GM21360 (cell line): ENCODE measurements around the gene TRMT112.

Source experiments
- ATAC-seq: cut with Tn5 transposase; IDR thresholded peaks from one replicate; pipeline ENCODE4 v1.9.1; 2021; ENCODE audit warnings: mild to moderate bottlenecking, moderate library complexity; ENCODE audit not compliant: unreplicated experiment

Gene TRMT112

GRCh38 chr11:64351136-64351631, 33.8 kb upstream of the TRMT112 start:
- ATAC-seq = no peak

DNA sequence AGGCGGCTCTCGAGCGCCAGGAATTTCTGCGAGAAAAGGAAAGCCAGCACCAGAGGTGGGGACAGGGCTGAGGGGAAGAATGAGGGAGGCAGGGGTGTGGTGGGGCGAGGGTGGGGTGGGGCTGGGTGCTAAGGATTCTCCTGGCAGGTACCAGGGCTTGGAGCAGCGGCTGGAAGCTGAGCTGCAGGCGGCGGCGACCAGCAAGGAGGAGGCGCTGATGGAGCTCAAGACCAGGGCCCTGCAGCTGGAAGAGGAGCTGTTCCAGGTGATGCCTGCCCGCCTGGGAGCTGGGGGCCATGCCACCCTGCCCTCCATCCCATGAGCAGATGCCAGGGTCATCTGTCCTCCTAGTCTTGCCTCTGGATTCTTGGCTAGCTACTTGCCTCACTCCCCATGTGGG, 32.0 kb upstream of the TRMT112 start:
- ATAC-seq = no peak

DNA sequence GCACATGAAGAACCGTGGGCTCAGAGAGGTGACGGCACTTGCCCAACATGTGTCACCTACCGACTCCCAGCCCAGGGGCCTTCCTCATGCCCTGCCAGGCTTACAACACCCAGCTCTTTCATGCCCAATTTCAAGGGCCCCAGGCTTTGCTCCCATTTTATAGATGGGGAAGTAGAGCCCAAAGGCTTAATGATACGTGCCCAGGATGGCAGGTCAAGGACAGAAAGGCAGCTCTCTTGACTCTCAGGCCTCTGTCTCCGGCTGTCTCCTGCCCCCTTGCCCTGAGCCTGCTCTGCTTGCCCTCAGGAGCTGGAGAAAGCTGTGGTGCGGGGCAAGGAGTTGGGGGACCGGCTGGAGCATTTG, 31.6 kb upstream of the TRMT112 start:
- ATAC-seq = no peak

DNA sequence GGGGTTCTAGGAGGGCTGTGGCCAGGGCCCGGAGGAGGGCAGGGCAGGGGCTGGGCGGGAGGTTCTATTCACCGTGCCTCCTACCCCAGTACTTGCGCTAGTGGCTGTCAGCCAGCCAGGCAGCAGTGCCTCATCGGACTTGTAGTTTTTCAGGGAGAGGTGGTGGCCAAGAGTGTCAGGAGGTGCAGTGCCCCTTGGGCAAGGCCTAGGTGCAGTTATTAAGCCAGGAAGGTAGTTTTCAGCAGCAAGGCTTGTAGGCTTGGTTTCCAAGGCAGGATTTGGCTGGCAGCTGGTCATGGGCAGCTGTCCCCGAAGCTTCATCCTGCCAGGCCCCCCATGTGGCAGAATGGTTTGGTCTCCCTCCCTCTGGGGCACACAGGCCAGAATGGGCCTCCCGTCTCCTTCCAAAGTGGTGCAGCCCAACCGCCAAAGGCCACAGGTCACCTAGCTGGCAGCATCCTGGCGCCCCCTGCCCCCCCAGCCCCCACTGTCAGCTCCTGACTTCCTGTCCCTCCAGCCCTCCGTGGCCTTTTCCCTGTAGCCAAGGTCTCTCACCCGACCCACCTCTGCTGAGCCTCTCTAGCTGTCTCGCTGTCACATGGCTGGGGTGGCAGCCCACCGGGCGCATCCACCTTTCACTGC, 31.1 kb upstream of the TRMT112 start:
- ATAC-seq = no peak

DNA sequence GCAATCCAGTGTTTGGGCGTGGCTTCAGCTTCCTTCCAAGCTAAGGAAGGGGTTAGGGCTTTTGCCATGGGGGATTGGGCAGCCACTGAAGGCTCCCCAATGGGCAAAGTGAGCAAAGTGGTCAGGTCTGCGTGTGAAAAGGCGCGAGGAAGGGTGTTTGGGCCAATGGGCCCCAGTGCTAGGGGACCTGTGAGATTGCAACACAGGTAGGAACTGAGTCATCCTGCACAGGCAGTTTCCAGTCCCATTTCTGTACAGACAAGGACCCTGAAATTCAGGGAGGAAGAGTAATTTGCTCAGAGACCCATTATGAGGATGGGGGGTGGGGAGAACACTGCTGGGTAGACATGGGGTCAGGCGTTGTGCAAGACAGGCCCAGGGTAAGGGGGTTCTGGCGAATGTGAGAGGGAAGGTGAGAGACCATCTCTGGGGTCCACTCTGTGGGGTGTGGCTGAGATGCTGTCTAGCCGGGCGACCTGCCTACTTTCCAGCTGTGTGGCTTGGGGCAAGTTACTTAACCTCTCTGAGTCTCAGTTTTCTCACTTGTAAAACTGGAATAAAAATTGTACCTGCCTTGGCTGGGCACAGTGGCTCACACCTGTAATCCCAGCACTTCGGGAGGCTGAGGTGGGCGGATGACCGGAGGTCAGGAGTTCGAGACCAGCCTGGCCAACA, 30.0 kb upstream of the TRMT112 start:
- ATAC-seq = no peak

DNA sequence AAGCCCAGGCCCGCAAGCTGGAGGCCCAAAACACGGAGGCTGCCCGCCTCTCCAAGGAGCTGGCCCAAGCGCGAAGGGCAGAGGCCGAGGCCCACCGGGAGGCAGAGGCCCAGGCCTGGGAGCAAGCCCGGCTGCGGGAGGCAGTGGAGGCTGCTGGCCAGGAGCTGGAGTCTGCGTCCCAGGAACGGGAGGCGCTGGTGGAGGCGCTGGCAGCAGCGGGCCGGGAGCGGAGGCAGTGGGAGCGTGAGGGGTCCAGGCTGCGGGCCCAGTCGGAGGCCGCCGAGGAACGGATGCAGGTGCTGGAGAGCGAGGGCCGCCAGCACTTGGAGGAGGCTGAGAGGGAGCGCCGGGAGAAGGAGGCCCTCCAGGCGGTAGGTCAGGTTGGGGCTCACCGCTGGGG, 27.4 kb upstream of the TRMT112 start:
- no peak for ATAC-seq

GRCh38 chr11:64343767-64344559, 26.6 kb upstream of the TRMT112 start:
- no peak for ATAC-seq

DNA sequence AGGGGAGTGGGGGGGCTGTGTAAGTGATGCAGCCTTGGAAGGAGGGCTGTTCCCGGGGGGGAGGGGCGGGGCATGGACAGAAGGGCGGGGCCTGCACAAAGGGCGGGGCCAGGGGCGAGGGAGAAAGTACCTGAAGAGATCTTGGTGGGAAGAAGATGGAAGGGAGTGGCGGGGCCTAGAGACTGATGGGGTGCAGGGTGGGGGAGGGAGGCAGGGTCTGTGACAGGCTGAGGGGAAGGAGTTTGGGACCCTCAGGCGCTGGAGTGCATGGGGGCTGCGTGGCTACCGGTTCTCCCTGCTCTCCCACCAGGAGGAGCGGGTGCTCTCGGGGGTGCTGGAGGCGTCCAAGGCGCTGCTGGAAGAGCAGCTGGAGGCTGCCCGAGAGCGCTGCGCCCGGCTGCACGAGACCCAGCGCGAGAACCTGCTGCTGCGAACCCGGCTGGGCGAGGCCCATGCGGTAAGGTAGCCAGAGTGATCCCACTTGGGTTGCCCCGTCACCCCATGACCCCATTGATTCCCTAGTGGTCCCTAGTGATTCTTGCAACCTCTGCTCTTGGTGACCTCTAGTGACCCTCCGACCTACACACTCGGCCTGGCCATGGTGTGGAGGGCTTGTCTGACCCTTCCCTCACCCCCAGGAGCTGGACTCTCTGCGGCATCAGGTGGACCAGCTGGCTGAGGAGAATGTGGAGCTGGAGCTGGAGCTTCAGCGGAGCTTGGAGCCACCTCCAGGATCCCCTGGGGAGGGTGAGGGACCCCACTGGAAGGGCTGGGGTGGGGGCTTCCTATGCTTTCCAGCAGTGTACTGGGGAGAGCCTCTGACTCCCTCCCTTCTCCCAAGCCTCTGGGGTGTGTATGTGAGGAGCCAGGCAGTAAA, 25.7 kb upstream of the TRMT112 start:
- ATAC-seq = no peak

GRCh38 chr11:64341851-64342791, 24.8 kb upstream of the TRMT112 start:
- peak; percentile 49 for ATAC-seq

DNA sequence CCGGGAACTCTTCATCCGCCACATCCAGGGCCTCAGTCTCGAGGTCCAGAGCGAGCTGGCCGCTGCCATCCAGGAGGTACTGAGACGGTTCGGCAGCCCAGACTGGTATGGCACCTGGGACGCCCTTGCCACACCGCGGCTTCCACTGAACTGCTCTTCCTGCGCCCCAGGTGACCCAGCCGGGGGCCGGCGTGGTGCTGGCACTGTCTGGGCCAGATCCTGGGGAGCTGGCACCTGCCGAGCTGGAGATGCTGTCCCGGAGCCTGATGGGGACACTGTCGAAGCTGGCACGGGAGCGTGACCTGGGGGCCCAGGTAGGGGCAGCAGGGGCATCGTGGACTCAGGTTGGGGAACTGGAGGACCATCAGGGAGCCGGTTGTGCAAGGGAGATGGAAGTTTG, 24.1 kb upstream of the TRMT112 start:
- no peak for ATAC-seq

DNA sequence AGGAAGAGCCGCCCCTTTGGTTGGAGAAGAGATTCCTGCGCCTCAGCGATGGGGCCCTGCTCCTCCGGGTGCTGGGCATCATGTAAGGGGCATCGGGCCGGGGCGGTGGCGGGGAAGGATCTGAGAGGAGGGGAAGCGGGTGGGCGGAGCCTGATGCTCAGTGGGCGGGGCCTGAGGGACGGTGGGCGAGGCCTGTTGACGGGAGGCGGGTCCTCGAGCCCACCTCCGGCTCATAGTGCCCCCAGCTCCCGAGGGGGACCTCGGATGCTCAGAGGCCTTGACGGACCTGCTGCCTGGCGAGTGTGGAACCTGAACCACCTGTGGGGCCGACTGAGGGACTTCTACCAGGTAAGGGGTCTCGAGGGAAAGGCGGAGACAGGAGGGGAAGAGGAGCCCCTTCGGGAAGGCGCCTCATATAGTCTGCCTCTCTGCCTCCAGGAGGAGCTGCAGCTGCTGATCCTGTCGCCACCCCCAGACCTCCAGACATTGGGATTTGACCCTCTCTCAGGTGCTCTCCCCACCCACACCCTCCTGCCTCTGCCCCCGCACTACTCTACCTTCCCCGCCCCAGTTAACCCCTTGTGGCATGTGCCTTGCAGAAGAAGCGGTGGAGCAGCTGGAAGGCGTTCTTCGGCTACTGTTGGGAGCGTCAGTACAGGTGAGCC, 23.4 kb upstream of the TRMT112 start:
- ATAC-seq = no peak

DNA sequence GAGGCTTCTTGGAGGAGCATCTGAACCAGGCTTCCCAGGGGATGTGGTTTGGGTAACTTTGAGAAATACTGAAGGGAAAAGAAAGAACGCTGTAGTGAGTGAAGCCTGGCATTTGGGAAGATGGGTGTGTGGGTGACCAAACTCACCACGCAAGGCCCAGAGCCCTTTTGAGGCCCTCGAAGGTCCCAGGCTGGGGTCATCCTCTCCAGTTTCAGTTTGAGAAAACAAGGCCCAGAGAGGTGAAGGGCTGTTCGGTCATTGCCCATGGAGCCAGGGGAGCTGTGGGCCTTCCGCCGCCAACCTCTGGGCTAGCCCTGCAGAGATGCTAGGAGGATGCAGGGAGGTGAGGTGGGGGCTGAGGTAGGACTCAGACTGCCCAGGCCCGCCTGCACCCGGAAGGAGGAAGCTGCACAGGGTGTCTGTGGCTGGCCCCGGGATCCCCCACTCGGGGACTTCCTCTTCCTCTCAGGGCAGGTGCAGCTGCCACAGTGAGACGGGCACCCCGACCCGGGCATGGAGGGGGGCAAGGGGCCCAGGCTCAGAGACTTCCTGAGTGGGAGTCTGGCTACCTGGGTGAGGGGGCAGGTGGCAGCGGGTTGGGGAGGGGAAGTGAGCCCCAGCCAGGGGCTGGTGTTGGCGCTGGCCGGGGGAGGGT, 22.5 kb upstream of the TRMT112 start, which contains the start of gene CCDC88B:
Gene CCDC88B (plus strand): TSS at position 451 of the 655 bp plus-strand sequence. CDS start 63 bp downstream, at position 514.
- peak; percentile 41 for ATAC-seq

GRCh38 chr11:64339286-64339685, 21.9 kb upstream of the TRMT112 start:
- no peak for ATAC-seq

DNA sequence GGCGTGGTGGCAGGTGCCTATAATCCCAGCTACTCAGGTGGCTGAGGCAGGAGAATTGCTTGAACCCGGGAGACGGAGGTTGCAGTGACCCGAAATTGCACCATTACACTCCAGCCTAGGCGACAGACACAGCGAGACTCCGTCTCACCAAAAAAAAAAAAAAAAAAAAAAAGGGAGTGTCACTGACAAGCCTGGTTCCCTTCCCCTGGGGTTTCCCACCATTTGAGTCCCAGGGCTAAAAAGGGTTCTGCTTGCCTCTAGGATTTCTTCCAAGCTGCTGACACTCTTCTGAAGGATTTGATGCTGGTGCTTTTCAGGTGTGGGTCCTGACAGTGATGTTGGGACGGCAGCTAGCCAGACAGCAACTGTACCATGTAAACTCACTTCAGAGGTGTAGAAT, 21.4 kb upstream of the TRMT112 start:
- ATAC-seq = no peak

- ATAC-seq = no peak
These were observed 20.3 kb upstream of the TRMT112 start for GRCh38 chr11:64337538-64338249.

DNA sequence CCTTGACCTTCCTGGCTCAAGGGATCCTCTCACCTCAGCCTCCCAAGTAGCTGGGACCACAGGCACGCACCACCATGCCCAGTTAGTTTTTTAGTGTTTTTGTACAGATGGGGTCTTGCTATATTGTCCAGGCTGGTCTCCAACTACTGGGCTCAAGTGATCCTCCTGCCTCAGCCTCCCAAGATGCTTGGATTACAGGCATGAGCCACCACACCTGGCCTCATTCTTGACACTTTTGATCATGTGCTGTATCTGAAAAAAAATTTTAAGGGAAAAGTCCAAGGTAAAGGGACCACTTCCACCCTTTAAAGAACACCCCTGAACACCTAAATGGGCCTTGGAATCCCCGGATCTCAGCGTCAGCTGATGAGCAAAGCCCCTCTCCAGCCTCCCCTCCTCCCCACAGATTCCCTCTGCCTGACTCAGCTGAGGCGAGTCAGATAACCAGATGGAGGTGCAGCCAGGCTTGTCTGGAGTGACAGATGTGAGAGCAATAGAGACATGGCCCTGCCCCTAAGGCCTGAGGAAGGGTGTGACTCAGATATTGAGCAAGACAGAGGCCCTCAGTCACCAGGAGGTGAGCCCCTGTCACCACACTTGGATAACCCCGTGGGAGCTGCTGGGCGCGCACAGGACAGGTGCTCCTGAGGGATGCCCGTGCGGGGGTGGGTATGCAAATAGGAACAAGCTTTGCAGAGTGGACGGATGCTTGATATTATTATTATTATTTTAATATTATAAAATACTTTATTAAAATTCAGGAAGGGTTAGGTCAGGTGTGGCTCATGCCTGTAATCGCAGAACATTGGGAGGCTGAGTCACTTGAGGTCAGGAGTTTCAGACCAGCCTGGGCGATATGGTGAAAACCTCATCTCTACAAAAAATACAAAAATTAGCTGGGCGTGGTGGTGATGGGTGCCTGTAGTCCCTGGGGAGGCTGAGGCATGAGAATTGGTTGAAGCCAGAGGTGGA, 17.7 kb upstream of the TRMT112 start:
- peak; percentile 77 for ATAC-seq

- no peak for ATAC-seq
These were observed 16.2 kb upstream of the TRMT112 start for GRCh38 chr11:64333556-64333955.
